IMR-90 (cell line): Measurements from ENCODE around the gene SERPINA4. TPM values are rescaled to one million over a fixed set of nuclear protein-coding genes. Genes with fewer than 3 reads are reported as not detected.

Experiments
- ATAC-seq: fragments of 200-7000 bp; cut with Tn5 transposase; 2 replicates; pipeline ENCODE4 v1.9.1; 2020; ENCODE audit warnings: low read depth, mild to moderate bottlenecking, moderate library complexity
- BruUV-seq: library from RNA; stranded (reverse); fragments of 400-500 nt; replicated peaks from 2 replicates; lab custom pipeline; 2021; lab: Mats Ljungman, UMichigan
- CTCF ChIA-PET: fragments of 300-600 bp; formaldehyde crosslinking; extraction: SDS; loops from one replicate; lab custom pipeline; 2021; ENCODE audit warnings: antibody characterized with exemption; lab: Yijun Ruan, JAX
- POLR2A ChIA-PET: fragments of 300-600 bp; sonication (Branson Sonifier 250); formaldehyde crosslinking; loops from one replicate; lab custom pipeline; 2022; ENCODE audit warnings: antibody characterized with exemption; ENCODE audit not compliant: unreplicated experiment; lab: Charles Lee
- DNase-seq: peaks from one replicate; pipeline ENCODE4 v3.0.0; 2013
- H2AFZ ChIP-seq: replicated peaks from 2 replicates; pipeline ENCODE3; 2013; ENCODE audit warnings: low read length, mild to moderate bottlenecking; ENCODE audit not compliant: poor library complexity
- H2AK5ac ChIP-seq: 2 replicates; pipeline ENCODE4 v1.6.1; 2013; ENCODE audit warnings: low read depth, low read length, inconsistent platforms
- H2AK9ac ChIP-seq: replicated peaks from 2 replicates; pipeline ENCODE3; 2013; ENCODE audit warnings: mild to moderate bottlenecking, low read depth, low read length, moderate library complexity; ENCODE audit not compliant: poor library complexity
- H2BK120ac ChIP-seq: 2 replicates; pipeline ENCODE4 v1.6.1; 2013; ENCODE audit warnings: low read depth, low read length, inconsistent platforms
- H2BK15ac ChIP-seq: 3 replicates; pipeline ENCODE4 v1.6.1; 2013; ENCODE audit warnings: low read depth, low read length, inconsistent platforms
- H2BK20ac ChIP-seq: 2 replicates; pipeline ENCODE4 v1.6.1; 2013; ENCODE audit warnings: low read depth, mild to moderate bottlenecking, inconsistent platforms, low read length, moderate library complexity
- H2BK5ac ChIP-seq: 2 replicates; pipeline ENCODE4 v1.6.1; 2013; ENCODE audit warnings: mild to moderate bottlenecking, low read depth, low read length, inconsistent platforms; ENCODE audit not compliant: poor library complexity, severe bottlenecking
- H3K14ac ChIP-seq: replicated peaks from 2 replicates; pipeline ENCODE4 v1.6.1; 2013; ENCODE audit warnings: low read depth, low read length, inconsistent platforms
- H3K18ac ChIP-seq: 2 replicates; pipeline ENCODE4 v1.6.1; 2013; ENCODE audit warnings: low read depth, low read length, control low read depth
- H3K23ac ChIP-seq: 2 replicates; pipeline ENCODE4 v1.6.1; 2013; ENCODE audit warnings: low read depth, low read length, inconsistent platforms
- H3K27ac ChIP-seq: 2 replicates; pipeline ENCODE4 v1.5.1; 2013; ENCODE audit warnings: mild to moderate bottlenecking, control low read depth, low read length; ENCODE audit not compliant: insufficient read depth
- H3K27me3 ChIP-seq: 2 replicates; pipeline ENCODE4 v1.6.1; 2013; ENCODE audit warnings: low read length; ENCODE audit not compliant: control insufficient read depth, insufficient read depth
- H3K36me3 ChIP-seq: 2 replicates; pipeline ENCODE4 v1.6.1; 2013; ENCODE audit warnings: low read length, mixed read lengths; ENCODE audit not compliant: control insufficient read depth, insufficient read depth
- H3K4ac ChIP-seq: 2 replicates; pipeline ENCODE4 v1.6.1; 2013; ENCODE audit warnings: low read depth, low read length, inconsistent platforms
- H3K4me1 ChIP-seq: 2 replicates; pipeline ENCODE4 v1.6.1; 2013; ENCODE audit warnings: low read length, mixed read lengths; ENCODE audit not compliant: control insufficient read depth, insufficient read depth
- H3K4me2 ChIP-seq: 2 replicates; pipeline ENCODE4 v1.6.1; 2013; ENCODE audit warnings: low read depth, mild to moderate bottlenecking, control low read depth, low read length, moderate library complexity
- H3K4me3 ChIP-seq: 2 replicates; pipeline ENCODE4 v1.5.1; 2013; ENCODE audit warnings: low read depth, mild to moderate bottlenecking, control low read depth, low read length, moderate library complexity; ENCODE audit not compliant: insufficient read depth
- H3K56ac ChIP-seq: 2 replicates; pipeline ENCODE4 v1.6.1; 2013; ENCODE audit warnings: low read length, inconsistent platforms; ENCODE audit not compliant: insufficient read depth; ENCODE audit errors: extremely low read depth
- H3K79me1 ChIP-seq, 2 experiments: 2 replicates each; pipeline ENCODE4 v1.6.1; 2013; ENCODE audit warnings: low read length in 2 of 2, inconsistent platforms in 1 of 2, low read depth in 1 of 2
- H3K9ac ChIP-seq: 2 replicates; pipeline ENCODE4 v1.6.1; 2013; ENCODE audit warnings: low read depth, low read length, control low read depth
- H3K9me1 ChIP-seq: 2 replicates; pipeline ENCODE4 v1.6.1; 2013; ENCODE audit warnings: low read length, inconsistent platforms; ENCODE audit not compliant: insufficient read depth
- H3K9me3 ChIP-seq: 2 replicates; pipeline ENCODE4 v1.6.1; 2013; ENCODE audit warnings: low read length; ENCODE audit not compliant: control insufficient read depth, insufficient read depth
- H4K20me1 ChIP-seq: 2 replicates; pipeline ENCODE4 v1.6.1; 2013; ENCODE audit warnings: low read length, inconsistent platforms; ENCODE audit not compliant: insufficient read depth
- H4K5ac ChIP-seq: 2 replicates; pipeline ENCODE4 v1.6.1; 2013; ENCODE audit warnings: mild to moderate bottlenecking, low read depth, low read length, control low read depth
- H4K8ac ChIP-seq, 2 experiments: 2 replicates each; pipeline ENCODE4 v1.6.1; 2013; ENCODE audit warnings: low read depth in 2 of 2, low read length in 2 of 2, control low read depth in 1 of 2, inconsistent platforms in 1 of 2
- H4K91ac ChIP-seq: 2 replicates; pipeline ENCODE4 v1.6.1; 2013; ENCODE audit warnings: low read depth, low read length, inconsistent platforms; ENCODE audit not compliant: insufficient read depth
- BHLHE40 ChIP-seq: fragments of 150-350 bp; IDR thresholded peaks from 2 replicates; pipeline ENCODE4 v1.6.1; 2016; ENCODE audit warnings: mild to moderate bottlenecking, low read depth, low read length
- CEBPB ChIP-seq: IDR thresholded peaks from 2 replicates; pipeline ENCODE4 v1.6.1; 2012; ENCODE audit warnings: low read depth, low read length, improper control_type of control experiment
- CHD1 ChIP-seq: IDR thresholded peaks from 2 replicates; pipeline ENCODE4 v1.6.1; 2012; ENCODE audit warnings: low read depth, low read length, improper control_type of control experiment
- FOS ChIP-seq: fragments of 150-350 bp; IDR thresholded peaks from 2 replicates; pipeline ENCODE4 v1.6.1; 2016; ENCODE audit warnings: low read depth, low read length
- MAFK ChIP-seq: IDR thresholded peaks from 2 replicates; pipeline ENCODE4 v1.6.1; 2012; ENCODE audit warnings: low read depth, low read length, improper control_type of control experiment
- MAZ ChIP-seq: IDR thresholded peaks from 2 replicates; pipeline ENCODE4 v1.6.1; 2012; ENCODE audit warnings: low read depth, mild to moderate bottlenecking, low read length, improper control_type of control experiment, moderate library complexity, borderline replicate concordance
- MXI1 ChIP-seq: IDR thresholded peaks from 2 replicates; pipeline ENCODE4 v1.6.1; 2012; ENCODE audit warnings: low read depth, mild to moderate bottlenecking, low read length, moderate library complexity, borderline replicate concordance
- NFE2L2 ChIP-seq: fragments of 150-350 bp; IDR thresholded peaks from 2 replicates; pipeline ENCODE4 v1.6.1; 2016; ENCODE audit warnings: low read depth, mild to moderate bottlenecking, low read length
- POLR2A ChIP-seq: IDR thresholded peaks from 2 replicates; pipeline ENCODE4 v1.6.1; 2012; ENCODE audit warnings: mild to moderate bottlenecking, low read depth, low read length
- RAD21 ChIP-seq: IDR thresholded peaks from 2 replicates; pipeline ENCODE4 v1.6.1; 2012; ENCODE audit warnings: low read length, improper control_type of control experiment
- RCOR1 ChIP-seq: IDR thresholded peaks from 2 replicates; pipeline ENCODE4 v1.6.1; 2012; ENCODE audit warnings: mild to moderate bottlenecking, low read length, improper control_type of control experiment; ENCODE audit not compliant: insufficient replicate concordance
- RFX5 ChIP-seq: IDR thresholded peaks from 2 replicates; pipeline ENCODE4 v1.8.0; 2012; ENCODE audit warnings: low read depth, mild to moderate bottlenecking, low read length, moderate library complexity
- SMC3 ChIP-seq: fragments of 150-350 bp; IDR thresholded peaks from 2 replicates; pipeline ENCODE4 v1.6.1; 2016; ENCODE audit warnings: low read depth, mild to moderate bottlenecking, antibody characterized with exemption, low read length, moderate library complexity
- WGBS, 2 experiments: methylation state at CpG; one replicate each; pipeline versions ENCODE4 v1.1.5 to v1.1.7; 2013; ENCODE audit warnings: missing lambda C conversion rate in 2 of 2; ENCODE audit not compliant: insufficient read length in 1 of 2; ENCODE audit errors: extremely low coverage in 2 of 2; 5-methylcytosine and 5-hydroxymethylcytosine counted together
- dilution Hi-C: fragments of 300-500 bp; cut with HindIII; formaldehyde crosslinking; loops from one replicate; pipeline ENCODE4 v1.14.3; 2018; ENCODE audit warnings: low sequenced_read_pairs; ENCODE audit not compliant: unreplicated experiment
- in situ Hi-C: fragments of 300-500 bp; cut with MboI; formaldehyde crosslinking; loops from 3 replicates; pipeline ENCODE4 v1.14.3; 2019; ENCODE audit warnings: low sequenced_read_pairs, inconsistent platforms, mixed read lengths
- intact Hi-C: fragments of 100-400 bp; cut with micrococcal nuclease; formaldehyde crosslinking; loops from 2 replicates; pipeline ENCODE4 v1.10.0; 2022
- polyA plus RNA-seq, 3 experiments: library from polyadenylated mRNA; depleted of rRNA; stranded (reverse); fragments of >200 nt; gene quantifications; 2 replicates each; pipeline ENCODE4 v1.2.3, GENCODE V29; 2012; ENCODE audit warnings: low replicate concordance in 1 of 3
- total RNA-seq: library from RNA; depleted of rRNA; stranded (reverse); fragments of >200 nt; gene quantifications from 2 replicates; pipeline ENCODE4 v1.2.3, GENCODE V29; 2012
- TF ChIP-seq, protein P1 (sequence below): fragments of 150-350 bp; IDR thresholded peaks from 2 replicates; pipeline ENCODE4 v1.6.1; 2016; ENCODE audit warnings: low read depth, mild to moderate bottlenecking, low read length, moderate library complexity, borderline replicate concordance
- TF ChIP-seq, protein P2 (sequence below): fragments of 150-350 bp; IDR thresholded peaks from 2 replicates; pipeline ENCODE4 v1.6.1; 2017; ENCODE audit warnings: mild to moderate bottlenecking, antibody characterized with exemption, low read length, low read depth
- TF ChIP-seq, protein P3 (sequence below): conservative IDR thresholded peaks from 2 replicates; pipeline ENCODE4 v1.5.1; 2012; ENCODE audit warnings: mild to moderate bottlenecking, low read depth, low read length, improper control_type of control experiment

SERPINA4 gene
- total and polyA plus RNA-seq, 2 of the 4 experiments (the other 2 are of a cell fraction): not detected

- 25% methylated on average over 5 of the region's 7 CpGs; no CpG with 5 or more reads in 1 of the 2 experiments for WGBS, 2 experiments
- Histone ChIP-seq H4K5ac (no peak overlapping the region), H2AFZ (no peak overlapping the region), H4K91ac (no peak overlapping the region), H3K9me1 (no peaks in the 10 kb centered on the region), H2BK15ac (no peak overlapping the region), H3K79me1 (no peaks in the 10 kb centered on the region), H2AK5ac (no peak overlapping the region), H3K27ac (no peak overlapping the region), H3K56ac (no peak overlapping the region), H3K36me3 (no peaks in the 10 kb centered on the region), H2AK9ac (no peak overlapping the region), H4K8ac (no peak overlapping the region), H3K23ac (no peak overlapping the region), H3K4me3 (no peak overlapping the region), H3K14ac (no peak overlapping the region), H2BK20ac (no peak overlapping the region), H3K9ac (no peak overlapping the region), H3K4me1 (no peaks in the 10 kb centered on the region), H3K4me2 (no peak overlapping the region), H4K20me1 (no peaks in the 10 kb centered on the region), H3K9me3 (0 out of 2 replicates have a peak, but pooled peaks cover 4% of the 10 kb centered on the region), H3K18ac (no peak overlapping the region), H3K4ac (no peak overlapping the region), H2BK120ac (no peak overlapping the region), H3K27me3 (no peaks in the 10 kb centered on the region), H2BK5ac (no peak overlapping the region)
- in situ Hi-C loops: no loop called here
- intact Hi-C loops: no loop called here
- TF ChIP-seq RCOR1 (no peak), MAZ (no peak), CHD1 (no peak), BHLHE40 (no peak), MAFK (no peak), POLR2A (no peak), CEBPB (no peak), NFE2L2 (no peak), RAD21 (no peak), RFX5 (no peak), MXI1 (no peak), FOS (no peak), SMC3 (no peak)
- TF ChIP-seq, protein P1, sequence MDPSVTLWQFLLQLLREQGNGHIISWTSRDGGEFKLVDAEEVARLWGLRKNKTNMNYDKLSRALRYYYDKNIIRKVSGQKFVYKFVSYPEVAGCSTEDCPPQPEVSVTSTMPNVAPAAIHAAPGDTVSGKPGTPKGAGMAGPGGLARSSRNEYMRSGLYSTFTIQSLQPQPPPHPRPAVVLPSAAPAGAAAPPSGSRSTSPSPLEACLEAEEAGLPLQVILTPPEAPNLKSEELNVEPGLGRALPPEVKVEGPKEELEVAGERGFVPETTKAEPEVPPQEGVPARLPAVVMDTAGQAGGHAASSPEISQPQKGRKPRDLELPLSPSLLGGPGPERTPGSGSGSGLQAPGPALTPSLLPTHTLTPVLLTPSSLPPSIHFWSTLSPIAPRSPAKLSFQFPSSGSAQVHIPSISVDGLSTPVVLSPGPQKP: no peak
- TF ChIP-seq, protein P2, sequence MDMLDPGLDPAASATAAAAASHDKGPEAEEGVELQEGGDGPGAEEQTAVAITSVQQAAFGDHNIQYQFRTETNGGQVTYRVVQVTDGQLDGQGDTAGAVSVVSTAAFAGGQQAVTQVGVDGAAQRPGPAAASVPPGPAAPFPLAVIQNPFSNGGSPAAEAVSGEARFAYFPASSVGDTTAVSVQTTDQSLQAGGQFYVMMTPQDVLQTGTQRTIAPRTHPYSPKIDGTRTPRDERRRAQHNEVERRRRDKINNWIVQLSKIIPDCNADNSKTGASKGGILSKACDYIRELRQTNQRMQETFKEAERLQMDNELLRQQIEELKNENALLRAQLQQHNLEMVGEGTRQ: no peak
- TF ChIP-seq, protein P3, sequence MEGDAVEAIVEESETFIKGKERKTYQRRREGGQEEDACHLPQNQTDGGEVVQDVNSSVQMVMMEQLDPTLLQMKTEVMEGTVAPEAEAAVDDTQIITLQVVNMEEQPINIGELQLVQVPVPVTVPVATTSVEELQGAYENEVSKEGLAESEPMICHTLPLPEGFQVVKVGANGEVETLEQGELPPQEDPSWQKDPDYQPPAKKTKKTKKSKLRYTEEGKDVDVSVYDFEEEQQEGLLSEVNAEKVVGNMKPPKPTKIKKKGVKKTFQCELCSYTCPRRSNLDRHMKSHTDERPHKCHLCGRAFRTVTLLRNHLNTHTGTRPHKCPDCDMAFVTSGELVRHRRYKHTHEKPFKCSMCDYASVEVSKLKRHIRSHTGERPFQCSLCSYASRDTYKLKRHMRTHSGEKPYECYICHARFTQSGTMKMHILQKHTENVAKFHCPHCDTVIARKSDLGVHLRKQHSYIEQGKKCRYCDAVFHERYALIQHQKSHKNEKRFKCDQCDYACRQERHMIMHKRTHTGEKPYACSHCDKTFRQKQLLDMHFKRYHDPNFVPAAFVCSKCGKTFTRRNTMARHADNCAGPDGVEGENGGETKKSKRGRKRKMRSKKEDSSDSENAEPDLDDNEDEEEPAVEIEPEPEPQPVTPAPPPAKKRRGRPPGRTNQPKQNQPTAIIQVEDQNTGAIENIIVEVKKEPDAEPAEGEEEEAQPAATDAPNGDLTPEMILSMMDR: no peak
- dilution Hi-C loops: no loop called here
- ChIA-PET CTCF (no interaction called here), POLR2A (no interaction called here)
- ATAC-seq: no peak
- no peak for DNase-seq
- BruUV-seq: no TSS peak
Observed at GRCh38 chr14:94544726-94545125, 16.5 kb upstream of the SERPINA4 start.
